Measurements from ENCODE around the gene GGT5.

GRCh38 chr22:24232725-24233124, 12.2 kb downstream of the GGT5 start:
- TF ChIP-seq CTCF (IDR thresholded peaks at IDR 0.05; ENCODE audit: low read depth, low read length) (no peak), EZH2phosphoT487 (IDR thresholded peaks at IDR 0.05; ENCODE audit: low read depth) (no peak)

Measured in OCI-LY3 (cell line).